Measurements from ENCODE around the gene GABRA1. TPM values are rescaled to one million over a fixed set of nuclear protein-coding genes. Genes with fewer than 3 reads are reported as not detected.
A peak's percentile ranks its signal among the peaks of the same experiment; 100 is the strongest.

GABRA1 gene
- not detected for total RNA-seq

DNA sequence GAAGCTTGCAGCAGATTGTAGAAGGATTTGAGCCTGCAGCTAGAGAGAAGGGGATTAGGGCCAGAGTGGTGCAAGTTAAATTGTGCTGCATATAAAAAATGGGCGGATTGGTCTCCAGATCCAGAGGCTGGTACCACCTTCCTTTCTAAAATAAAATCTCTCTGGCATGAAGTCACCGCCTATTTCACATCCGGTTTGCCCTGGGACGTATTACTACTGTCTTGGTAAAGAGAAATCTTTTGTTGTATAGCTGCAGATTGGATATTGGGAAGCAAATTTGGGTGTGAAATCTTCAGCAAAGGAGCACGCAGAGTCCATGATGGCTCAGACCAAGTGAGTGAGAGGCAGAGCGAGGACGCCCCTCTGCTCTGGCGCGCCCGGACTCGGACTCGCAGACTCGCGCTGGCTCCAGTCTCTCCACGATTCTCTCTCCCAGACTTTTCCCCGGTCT lies at the start of gene GABRA1:
TSS of gene GABRA1 (plus strand) at position 180 of the 451 bp plus-strand sequence. CDS start 2,691 bp downstream, outside the sequence.
- intact Hi-C loops (cut with DNase I), result no loop called here
- H3K27me3 ChIP-seq, result no peaks in the 10 kb centered on the region
- H3K9me3 ChIP-seq, result no peaks in the 10 kb centered on the region
- DNase-seq, result peak in 1 of 2 donors; percentile 2
- 0 to 4% methylated on average over 8 to 16 of the region's 16 CpGs for WGBS, 2 donors
- H3K27ac ChIP-seq, result no peak within 1 kb of the TSS
- H3K4me1 ChIP-seq, result no peaks in the 10 kb centered on the region
- no peaks in the 10 kb centered on the region for H3K36me3 ChIP-seq
- no peak within 1 kb of the TSS for H3K4me3 ChIP-seq (replicated peaks in 1 of 3)
- TF ChIP-seq POLR2A (IDR thresholded peaks at IDR 0.05), result no peak
- TF ChIP-seq, protein P1, sequence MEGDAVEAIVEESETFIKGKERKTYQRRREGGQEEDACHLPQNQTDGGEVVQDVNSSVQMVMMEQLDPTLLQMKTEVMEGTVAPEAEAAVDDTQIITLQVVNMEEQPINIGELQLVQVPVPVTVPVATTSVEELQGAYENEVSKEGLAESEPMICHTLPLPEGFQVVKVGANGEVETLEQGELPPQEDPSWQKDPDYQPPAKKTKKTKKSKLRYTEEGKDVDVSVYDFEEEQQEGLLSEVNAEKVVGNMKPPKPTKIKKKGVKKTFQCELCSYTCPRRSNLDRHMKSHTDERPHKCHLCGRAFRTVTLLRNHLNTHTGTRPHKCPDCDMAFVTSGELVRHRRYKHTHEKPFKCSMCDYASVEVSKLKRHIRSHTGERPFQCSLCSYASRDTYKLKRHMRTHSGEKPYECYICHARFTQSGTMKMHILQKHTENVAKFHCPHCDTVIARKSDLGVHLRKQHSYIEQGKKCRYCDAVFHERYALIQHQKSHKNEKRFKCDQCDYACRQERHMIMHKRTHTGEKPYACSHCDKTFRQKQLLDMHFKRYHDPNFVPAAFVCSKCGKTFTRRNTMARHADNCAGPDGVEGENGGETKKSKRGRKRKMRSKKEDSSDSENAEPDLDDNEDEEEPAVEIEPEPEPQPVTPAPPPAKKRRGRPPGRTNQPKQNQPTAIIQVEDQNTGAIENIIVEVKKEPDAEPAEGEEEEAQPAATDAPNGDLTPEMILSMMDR (IDR thresholded peaks at IDR 0.05), result no peak

DNA sequence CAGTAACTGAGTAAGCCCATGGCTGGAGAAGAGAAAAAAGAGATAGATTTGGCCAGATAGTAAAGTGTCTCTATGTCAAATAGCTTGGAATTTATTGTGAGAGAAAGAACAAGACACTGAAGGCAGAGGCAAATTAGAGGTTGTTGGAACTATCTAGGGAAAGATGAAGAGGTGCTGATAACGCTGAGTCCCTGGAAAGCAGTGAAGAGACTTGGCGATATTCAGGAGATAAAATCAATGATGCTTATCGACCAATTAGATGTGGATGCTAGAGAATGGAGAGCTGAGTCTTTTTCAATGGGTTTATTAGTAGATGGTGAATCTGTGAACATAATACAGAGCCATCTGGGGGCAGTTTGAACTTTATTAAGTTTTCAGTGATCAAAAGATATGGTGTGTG lies 48.6 kb upstream of the GABRA1 start:
- WGBS, 2 donors, result 28 to 45% methylated on average over 3 of the region's 3 CpGs
- Histone ChIP-seq H3K27ac (no peak overlapping the region), H3K4me3 (replicated peaks in 1 of 3) (no peak overlapping the region)

DNA sequence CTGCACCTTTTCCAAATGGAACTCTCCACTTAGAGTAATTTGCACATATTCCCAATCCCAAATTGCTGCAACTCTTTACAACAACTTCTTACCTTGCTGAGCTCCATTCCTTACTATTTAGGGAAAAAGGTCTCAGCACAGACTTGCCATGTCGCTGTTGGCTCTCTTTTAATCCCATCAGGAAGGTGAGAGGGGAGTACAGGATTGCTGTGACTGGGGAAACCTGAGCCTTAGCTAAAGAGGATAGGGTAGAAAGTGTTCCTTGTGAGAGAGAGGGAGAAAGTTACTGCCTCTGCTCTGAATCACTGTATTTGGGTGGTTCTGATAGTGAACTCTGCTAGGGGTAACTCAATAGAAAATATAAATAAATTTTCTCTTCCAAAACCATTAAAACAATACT lies 43.7 kb upstream of the GABRA1 start:
- Histone ChIP-seq H3K27me3 (no peaks in the 10 kb centered on the region), H3K27ac (no peak overlapping the region), H3K4me1 (no peaks in the 10 kb centered on the region), H3K4me3 (replicated peaks in 1 of 3) (no peak overlapping the region), H3K36me3 (no peaks in the 10 kb centered on the region), H3K9me3 (no peaks in the 10 kb centered on the region)
- intact Hi-C loops (cut with DNase I), result no loop called here
- TF ChIP-seq POLR2A (IDR thresholded peaks at IDR 0.05), result no peak
- TF ChIP-seq, protein P1 (IDR thresholded peaks at IDR 0.05), result no peak
- 0 to 9% methylated on average over 1 of the region's 1 CpG for WGBS, 2 donors
- no peak for DNase-seq

More for the DNA sequence above, 48.6 kb upstream of the GABRA1 start:
- no peaks in the 10 kb centered on the region for H3K27me3 ChIP-seq
- intact Hi-C loops (cut with DNase I), result no loop called here
- no peaks in the 10 kb centered on the region for H3K36me3 ChIP-seq
- TF ChIP-seq, protein P1 (IDR thresholded peaks at IDR 0.05), result no peak
- no peak for TF ChIP-seq POLR2A (IDR thresholded peaks at IDR 0.05)
- no peaks in the 10 kb centered on the region for H3K9me3 ChIP-seq
- H3K4me1 ChIP-seq, result no peaks in the 10 kb centered on the region
- no peak for DNase-seq

DNA sequence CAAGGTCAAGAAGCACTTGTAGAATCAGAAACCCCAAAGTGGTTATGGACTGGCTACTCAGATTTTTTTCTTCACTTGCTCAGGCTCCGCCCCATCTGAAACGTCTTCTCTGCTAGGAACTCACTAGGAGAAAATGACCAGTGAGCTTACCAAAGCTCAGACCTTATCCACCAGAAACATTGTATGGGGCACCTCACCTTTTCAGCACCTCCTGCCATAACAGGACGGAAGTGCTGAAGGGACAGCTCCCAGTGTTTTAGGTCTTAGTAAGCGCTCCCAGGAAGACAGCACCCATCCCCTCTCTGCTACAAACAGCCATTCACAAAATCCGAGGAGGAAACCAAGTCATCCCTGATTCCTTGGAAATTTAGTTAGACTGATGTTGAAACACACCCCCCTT lies 1.2 kb upstream of the GABRA1 start:
- intact Hi-C loops (cut with DNase I), result no loop called here
- no peaks in the 10 kb centered on the region for H3K27me3 ChIP-seq
- H3K9me3 ChIP-seq, result no peaks in the 10 kb centered on the region
- DNase-seq, result peak in 1 of 2 donors; percentile 18
- no peaks in the 10 kb centered on the region for H3K4me1 ChIP-seq
- WGBS, 2 donors, result 3 to 8% methylated on average over 5 of the region's 5 CpGs
- H3K4me3 ChIP-seq (replicated peaks in 1 of 3), result no peak overlapping the region
- H3K36me3 ChIP-seq, result no peaks in the 10 kb centered on the region
- TF ChIP-seq POLR2A (IDR thresholded peaks at IDR 0.05), result no peak
- TF ChIP-seq, protein P1 (IDR thresholded peaks at IDR 0.05), result no peak
- H3K27ac ChIP-seq, result no peak overlapping the region

DNA sequence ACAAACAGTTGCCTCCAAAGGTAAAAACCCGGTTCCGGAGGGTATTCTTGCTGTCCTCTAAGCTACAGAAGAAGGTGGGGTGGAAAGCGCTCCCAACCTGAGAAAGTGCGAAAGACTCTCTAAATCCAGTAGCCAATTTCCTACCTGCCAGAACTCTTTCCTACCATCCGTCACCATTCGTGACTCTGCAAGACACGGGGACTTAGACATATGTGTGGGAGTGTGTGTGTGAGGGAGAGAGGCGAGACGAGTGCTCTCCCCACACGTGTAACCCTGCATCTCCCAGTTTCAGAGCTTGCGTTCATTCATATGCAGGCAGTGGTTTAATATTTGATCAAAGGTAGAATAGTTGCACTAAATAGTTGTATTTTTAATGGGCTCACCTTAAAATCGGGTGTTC lies 473 bp upstream of the GABRA1 start:
- no peak overlapping the region for H3K27ac ChIP-seq
- no peaks in the 10 kb centered on the region for H3K4me1 ChIP-seq
- no peak for DNase-seq
- no peaks in the 10 kb centered on the region for H3K9me3 ChIP-seq
- H3K4me3 ChIP-seq (replicated peaks in 1 of 3), result no peak overlapping the region
- no peaks in the 10 kb centered on the region for H3K36me3 ChIP-seq
- intact Hi-C loops (cut with DNase I), result no loop called here
- TF ChIP-seq, protein P1 (IDR thresholded peaks at IDR 0.05), result no peak
- TF ChIP-seq POLR2A (IDR thresholded peaks at IDR 0.05), result no peak
- 2 to 3% methylated on average over 12 of the region's 12 CpGs for WGBS, 2 donors
- no peaks in the 10 kb centered on the region for H3K27me3 ChIP-seq
